Fibroblast of the conjunctiva (primary cell): ENCODE data around the gene OR8B8.
"Not testable (repeated sequence)": the region's sequence is repeated elsewhere in the genome, so short reads cannot be mapped to it uniquely, and the experiment has no call there.

Experiments
- DNase-seq: peaks from one replicate; pipeline ENCODE4 v3.0.0-alpha.2; 2010; ENCODE audit warnings: low read depth

OR8B8 gene

GRCh38 chr11:124445646-124446150 is at the start of gene OR8B8:
Gene OR8B8, minus strand, starts transcription at chr11:124445696. Its CDS starts 4,611 bp downstream, at chr11:124441085.
- no peak for DNase-seq

GRCh38 chr11:124493016-124493655 is 47.6 kb upstream of the OR8B8 start:
- DNase-seq, result no peak

GRCh38 chr11:124483422-124483821 is 37.9 kb upstream of the OR8B8 start:
- no peak for DNase-seq

DNA sequence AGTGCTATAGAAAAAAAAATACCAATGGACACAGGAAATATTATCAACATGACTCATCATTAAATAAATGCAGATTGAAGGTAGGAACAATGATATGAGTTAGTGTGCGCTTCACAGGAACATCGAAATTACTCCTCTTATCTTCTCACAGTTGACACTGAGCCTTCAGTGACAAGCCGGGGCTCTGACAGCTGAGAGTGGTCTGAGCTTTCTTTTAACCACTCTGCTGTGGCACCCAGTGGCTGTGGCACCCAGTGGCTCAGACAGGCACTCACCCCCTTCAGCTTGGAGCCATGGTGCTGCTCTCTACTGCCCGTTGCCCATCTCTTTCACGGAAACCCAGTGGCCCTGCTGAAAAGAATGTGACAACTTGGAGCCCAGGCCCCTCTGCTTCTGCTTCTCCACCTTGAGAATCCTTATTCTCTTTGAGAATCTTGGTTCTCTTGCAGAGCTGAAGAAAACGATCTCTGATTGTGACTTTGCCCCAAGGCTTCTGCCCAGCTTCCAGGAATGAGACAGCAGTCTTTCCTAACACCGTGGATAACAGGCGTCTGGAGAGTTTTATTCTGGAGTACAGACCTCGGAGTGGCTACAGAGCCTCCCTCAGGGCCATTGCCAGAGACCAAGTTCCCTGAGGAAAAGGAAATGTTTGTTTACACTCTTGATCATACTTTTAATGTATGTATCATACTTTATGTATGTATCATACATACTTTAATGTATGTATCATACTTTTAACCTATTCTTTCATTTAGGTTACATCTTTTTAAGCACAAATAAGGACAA is 37.1 kb upstream of the OR8B8 start:
- no peak for DNase-seq

DNA sequence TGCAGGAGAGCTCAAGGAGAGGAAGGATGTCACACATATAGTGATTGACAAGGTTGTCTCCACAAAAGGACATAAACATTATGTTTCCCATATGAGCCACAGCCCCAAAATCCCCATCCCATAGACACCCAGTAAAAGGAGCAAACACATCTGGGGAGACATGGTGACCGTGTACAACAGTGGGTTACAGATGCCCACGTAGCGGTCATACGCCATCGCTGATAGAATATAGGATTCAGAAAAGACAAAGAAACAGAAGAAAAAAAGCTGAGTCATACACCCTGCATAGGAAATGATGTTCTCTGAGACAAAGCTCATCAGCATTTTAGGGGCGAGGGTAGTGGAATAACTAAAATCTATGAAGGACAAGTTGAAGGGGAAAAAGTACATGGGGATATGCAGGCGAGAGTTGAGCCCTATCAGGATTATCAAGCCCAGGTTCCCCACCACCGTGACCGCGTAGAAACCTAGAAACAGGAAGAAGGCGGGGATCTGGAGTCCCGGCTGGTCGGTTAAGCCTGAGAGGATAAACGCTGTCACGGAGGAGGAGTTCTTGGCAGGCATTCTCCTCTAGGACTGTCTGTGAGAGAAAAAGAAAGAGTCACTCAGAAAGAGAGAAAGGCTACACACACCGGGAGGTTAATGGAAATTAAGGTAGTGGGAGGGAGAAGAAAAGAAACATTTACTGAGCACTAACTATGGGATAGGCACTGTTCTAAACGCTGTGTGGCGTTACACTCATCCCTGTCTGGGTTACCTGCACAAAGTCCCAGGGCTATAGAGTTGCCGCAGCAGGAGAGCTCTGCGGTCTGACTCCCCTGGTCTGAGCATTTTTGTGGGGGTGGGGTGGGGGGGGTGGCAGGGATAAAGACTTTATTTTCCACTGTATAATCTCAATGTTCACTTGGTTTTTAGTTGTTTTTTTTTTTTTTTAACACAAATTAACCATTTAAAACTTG is 36.1 kb upstream of the OR8B8 start:
- peak; percentile 18 for DNase-seq

DNA sequence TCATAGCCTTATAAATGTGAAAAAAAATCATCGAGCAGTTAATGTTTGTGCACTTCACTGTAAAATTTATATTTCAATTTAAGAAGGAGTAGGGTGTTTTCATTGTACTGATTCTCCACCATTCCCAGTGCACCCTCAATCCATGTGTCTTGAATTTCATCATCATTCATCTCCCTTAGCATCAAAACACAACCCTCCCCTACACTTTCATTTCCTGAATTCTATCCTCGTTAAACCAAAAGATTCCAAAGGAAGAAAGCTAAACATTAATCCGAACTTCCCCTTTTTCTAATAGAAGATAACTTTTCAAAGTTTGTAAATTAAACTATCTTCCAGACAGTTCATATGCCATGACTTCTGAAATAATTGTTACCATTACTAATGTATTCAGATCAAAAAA is 34.1 kb upstream of the OR8B8 start:
- no peak for DNase-seq

GRCh38 chr11:124475265-124475664 is 29.8 kb upstream of the OR8B8 start:
- no peak for DNase-seq

DNA sequence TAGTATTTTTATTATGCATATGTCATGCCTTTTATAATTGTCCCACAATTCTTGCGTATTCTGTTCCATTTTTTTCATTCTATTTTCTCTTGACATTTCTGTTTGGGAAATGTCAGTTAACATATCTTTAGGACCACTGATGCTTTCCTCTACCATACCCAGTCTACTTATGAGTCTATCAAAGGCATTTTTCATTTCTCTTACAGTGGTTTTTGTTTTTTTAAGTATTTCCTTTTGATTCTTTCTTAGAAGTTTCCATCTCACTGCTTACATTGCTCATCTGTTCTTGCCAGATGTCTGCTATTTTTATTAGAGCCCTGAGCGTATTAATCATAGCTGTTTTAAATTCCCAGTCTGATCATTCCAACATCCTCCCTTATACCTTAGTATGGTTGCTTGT is 29.3 kb upstream of the OR8B8 start:
- DNase-seq, result no peak

GRCh38 chr11:124474079-124474478 is 28.6 kb upstream of the OR8B8 start:
- DNase-seq, result no peak

DNA sequence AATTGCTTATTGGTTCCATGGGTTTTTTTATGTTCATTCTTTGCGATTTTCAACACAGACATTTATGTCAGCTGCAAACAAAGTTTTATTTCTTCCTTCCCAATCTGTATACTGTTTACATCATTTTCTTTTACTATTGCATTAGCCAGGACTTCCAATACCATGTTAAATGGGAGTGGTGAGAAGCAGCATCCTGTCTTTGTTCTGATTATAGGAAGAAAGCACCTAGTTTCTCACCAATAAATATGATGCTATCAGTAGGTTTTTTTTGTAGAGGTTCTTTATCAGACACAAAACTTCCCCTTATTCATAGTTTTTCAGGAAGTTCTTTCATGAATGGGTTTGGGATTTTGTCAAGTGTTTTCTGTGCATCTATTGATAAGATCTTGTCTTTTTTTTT is 28.0 kb upstream of the OR8B8 start:
- no peak for DNase-seq

- DNase-seq, result no peak
Measured at GRCh38 chr11:124470561-124471227, 25.2 kb upstream of the OR8B8 start.

DNA sequence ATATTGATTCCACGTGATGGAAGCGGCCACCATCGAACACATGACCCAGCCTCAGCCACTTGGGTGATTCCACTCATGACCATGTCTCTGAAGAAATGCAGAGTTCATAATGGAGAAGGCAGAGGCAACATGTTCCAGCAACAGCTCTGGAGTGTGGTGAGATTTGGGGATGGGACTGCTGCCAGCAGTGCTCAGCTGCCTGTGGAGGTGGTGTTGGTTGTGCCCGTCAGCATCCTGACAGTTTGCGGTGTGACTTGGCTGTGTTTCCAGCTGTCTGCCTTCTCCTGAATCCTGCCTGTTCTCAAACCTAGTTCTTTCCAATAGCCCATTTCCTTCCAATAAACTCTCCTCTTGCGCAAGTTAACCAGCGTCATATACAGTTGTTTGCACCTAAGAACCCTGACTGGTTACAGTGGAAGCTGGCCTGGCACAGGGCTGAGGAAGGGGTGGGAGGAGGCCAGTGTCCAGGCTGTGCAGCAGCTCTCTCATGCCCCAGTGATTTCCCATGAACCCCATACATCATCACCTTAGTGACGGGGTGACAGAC is 22.0 kb upstream of the OR8B8 start:
- no peak for DNase-seq

GRCh38 chr11:124465368-124465767 is 19.9 kb upstream of the OR8B8 start:
- DNase-seq, result no peak

GRCh38 chr11:124463990-124464389 is 18.5 kb upstream of the OR8B8 start:
- DNase-seq, result no peak

- no peak for DNase-seq
Measured at GRCh38 chr11:124463324-124463723, 17.8 kb upstream of the OR8B8 start.

DNA sequence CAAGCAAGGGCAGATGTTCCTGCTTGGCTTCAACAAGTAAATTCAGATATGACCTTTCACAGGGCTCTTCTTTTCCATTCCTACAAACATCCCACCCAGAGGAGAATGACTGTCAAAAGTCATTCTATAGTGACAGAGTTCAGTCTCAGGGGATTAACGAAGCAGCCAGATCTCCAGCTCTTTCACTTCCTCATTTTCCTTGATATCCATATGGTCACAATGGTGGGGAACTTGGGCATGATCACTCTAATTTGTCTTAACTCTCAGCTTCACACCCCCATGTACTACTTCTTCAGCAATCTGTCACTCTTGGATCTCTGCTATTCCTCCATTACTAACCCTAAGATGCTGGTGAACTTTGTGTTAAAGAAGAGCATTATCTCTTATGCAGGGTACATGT is 15.0 kb upstream of the OR8B8 start:
- no peak for DNase-seq

- DNase-seq, result not testable (repeated sequence)
Measured at GRCh38 chr11:124459379-124459778, 13.9 kb upstream of the OR8B8 start.

GRCh38 chr11:124454552-124454951 is 9.1 kb upstream of the OR8B8 start:
- DNase-seq, result no peak

- no peak for DNase-seq
Measured at GRCh38 chr11:124446916-124447315, 1.4 kb upstream of the OR8B8 start.

DNA sequence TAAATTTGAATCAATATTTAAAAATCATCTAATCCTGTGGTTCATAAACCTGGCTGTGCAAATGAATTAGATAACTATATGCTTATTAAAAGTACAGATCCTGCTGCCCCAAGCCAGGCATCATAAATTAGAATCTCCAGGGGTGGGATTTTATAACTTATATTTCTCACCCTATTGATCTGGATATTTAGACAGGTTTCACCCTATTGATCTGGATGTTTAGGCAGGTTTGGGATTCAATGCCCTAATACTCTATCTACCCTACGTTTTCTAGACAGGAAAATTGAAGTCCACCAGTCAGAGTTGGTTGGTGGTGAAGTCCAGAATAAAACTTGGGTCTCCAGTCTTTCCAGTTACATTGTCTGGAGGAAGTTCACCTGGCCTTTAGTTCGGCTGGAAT is 2.6 kb downstream of the OR8B8 start:
- DNase-seq, result no peak

DNA sequence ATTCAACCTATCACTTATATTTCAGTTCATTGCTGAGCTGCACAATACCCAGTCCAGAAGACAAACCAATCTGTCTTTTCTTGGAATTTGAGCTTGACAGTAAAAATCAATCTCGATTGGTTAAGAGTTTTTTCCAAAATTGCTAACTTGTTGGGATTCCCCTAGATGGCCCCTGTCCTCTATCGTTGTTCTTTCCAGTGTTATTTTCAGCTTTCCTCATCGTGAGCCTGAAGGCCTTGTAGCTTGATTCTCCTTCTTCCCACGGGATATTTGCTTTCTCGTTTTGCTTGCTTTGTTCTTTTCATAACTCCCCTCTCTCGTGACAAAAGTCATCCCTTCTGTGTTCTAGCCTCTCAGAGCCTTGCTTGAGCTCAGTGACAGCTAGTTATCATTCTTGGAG is 3.1 kb downstream of the OR8B8 start:
- no peak for DNase-seq

DNA sequence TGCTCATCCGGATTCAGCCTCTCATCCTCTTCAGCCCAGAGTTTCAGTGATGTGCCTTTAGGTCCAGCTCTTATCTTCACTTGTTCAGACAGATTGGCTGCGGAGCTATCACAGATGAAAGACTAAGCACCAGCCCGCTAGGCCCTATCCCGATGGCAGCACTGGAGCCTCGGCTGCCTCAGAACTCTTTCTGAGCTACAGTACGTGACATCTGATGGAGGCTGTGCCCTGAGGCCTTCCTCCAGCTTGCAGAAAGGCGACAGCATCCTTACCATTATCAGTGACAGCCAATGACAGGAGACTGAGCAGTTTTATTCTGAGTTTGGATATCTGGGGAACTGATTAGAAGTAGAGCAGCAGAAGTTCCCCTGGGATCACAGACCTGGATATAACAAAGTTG is 4.0 kb downstream of the OR8B8 start:
- DNase-seq, result no peak
